Renal cortical epithelial cell (primary cell): Measurements from ENCODE around the gene THRSP. TPM values are rescaled to one million over a fixed set of nuclear protein-coding genes. Genes with fewer than 3 reads are reported as not detected.

Source experiments
- DNase-seq: peaks from one replicate; pipeline ENCODE4 v3.0.0-alpha.2; 2011; ENCODE audit warnings: low read depth
- total RNA-seq: library from RNA; depleted of rRNA; stranded (reverse); fragments of >200 nt; gene quantifications from 2 replicates; pipeline ENCODE4 v1.2.3, GENCODE V29; 2014

The THRSP gene
- total RNA-seq, 1 donor from 2014 or later, result not detected

DNA sequence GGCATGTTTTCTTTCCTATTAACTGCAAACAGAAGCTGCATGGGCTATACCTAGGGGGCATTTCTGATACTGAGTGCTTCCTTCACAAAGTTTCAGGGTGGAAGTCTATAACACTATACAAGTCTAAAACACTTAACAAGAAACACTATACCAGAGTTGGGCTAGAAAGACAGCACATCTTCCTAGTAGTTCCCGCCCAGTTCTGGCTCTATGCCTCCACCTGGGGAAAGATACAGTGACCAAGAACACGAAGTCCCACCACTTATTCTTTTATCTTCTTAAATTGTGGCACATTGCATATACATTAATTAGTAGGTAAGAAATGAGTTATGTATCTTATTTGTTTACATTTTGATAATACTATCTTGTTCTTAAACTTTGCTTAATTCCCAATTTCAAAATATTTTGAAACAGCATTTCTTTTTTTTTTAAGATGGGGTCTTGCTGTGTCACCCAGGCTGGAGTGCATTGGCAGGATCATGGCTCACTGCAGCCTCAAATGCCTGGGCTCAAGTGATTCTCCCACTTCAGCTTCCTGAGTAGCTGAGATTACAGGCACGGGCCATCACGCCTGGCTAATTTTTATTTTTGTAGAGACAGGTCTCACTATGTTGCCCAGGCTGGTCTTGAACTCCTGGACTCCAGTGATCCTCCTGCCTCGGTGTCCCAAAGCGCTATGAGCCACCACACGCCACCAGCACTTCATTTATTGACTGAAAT lies 34.2 kb downstream of the THRSP start:
- no peak for DNase-seq

DNA sequence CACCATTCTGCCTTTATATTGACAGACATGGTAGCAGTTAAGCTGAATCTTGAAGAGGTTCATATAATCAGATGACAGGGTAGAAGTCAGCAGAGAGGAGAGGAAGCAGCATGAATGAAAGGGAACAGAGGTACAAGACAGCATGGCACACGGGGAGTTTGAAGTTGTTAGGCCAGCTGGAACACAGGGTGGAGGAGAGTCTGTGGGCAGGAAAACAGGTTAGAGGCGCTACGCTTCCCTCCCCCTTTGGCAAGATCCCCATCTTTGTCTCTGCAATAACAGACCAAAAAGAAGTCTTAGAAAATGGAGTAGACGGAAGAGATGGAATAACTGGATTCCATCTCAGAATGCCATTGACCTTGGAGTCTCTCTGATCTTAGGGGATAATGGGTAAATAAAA lies 36.0 kb downstream of the THRSP start:
- no peak for DNase-seq

DNA sequence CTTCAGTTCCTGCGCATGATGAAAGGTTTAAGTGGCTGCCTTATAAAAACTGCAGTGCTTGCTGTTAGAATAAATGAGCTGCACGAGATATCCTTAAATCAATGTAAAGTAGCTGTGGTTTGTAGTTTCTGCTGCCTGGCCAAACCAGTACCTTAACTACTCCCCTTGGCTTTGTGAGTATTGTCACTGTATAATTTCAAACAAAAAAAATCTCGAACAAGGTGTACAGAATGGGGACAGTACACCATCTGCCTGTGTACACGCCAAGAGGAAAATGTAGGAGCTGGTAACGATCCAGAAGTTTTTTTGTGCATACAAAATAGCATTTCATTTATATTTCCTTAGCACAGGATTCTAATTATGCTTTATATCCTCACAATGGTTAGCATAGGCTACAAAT lies 36.6 kb downstream of the THRSP start:
- no peak for DNase-seq

DNA sequence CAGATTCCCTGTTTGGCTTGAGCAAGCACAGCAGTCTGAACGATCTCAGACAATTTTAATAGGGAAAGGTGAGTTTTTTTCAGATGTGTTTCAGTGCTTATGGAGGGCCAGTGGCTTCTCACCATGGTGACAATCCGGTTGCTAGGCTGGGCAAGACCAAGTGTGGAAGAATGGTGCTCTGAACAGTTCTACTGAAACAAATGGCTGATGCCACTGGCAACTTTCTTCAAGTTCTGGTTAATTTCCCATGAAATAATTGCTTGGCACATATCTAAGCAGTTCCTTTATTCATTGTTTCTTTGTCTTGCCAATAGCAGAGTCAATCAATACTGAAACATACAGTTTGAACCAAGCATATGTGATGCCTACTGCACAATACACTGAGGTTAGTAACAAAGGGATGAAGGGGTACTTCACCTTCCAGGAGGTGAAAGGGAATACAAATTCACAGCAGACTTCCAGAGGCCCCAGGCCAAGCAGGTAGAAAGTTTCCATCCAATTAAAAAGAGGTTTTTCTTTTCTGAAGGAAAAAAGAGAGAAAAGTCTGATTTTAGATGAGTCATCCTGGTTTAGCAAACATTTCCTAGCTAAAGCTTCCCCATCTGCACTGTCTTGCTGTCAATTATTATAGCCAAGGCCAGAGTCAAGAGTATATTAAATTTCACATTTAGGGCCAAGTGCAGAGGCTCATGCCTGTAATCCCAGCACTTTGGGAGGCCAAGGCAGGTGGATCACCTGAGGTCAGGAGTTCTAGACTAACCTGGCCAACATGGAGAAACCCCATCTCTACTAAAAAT lies 37.2 kb downstream of the THRSP start:
- DNase-seq, result peak; percentile 21

DNA sequence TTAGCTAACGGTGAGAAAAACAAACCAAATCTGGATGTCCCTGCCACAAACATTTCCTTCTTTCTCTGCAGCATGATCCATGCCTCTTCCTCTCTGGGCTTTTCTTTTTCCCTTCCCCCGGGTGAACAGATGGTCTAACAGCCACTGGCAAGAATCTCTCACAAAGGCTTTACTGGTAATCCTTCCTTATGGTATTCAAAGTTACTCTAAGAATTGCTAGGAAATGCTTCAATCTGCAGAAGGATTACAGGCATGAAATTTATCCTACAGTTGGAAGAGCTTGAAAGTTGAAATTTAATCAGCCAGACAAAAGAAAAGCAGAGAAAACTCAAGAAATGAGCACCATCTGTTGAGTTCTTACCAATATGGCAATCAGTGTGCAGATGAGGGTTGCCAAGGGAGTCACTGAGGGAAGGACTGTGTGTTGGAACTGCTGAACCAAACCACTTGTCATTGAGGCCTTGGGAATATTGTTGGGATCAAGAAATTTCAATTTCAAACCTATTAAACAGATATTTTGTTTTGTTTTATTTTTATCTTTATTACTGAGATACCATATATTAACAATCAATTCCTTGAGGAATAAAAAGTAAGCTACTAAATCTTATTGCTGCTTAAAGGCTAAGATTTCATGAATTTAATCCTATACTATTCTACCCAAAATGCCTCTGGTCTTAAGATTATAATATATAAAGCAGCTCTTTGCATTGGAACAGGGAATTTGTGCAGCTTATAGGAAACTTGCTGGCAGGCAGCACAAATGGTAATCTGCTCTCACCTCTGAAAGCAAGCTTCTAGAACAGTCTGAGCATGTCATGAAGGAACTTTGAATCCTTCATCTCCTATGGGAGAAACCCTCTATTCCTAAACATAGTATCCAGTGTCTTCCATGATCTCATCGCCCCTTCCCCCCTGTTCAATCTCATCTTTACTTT lies 45.7 kb downstream of the THRSP start:
- no peak for DNase-seq

DNA sequence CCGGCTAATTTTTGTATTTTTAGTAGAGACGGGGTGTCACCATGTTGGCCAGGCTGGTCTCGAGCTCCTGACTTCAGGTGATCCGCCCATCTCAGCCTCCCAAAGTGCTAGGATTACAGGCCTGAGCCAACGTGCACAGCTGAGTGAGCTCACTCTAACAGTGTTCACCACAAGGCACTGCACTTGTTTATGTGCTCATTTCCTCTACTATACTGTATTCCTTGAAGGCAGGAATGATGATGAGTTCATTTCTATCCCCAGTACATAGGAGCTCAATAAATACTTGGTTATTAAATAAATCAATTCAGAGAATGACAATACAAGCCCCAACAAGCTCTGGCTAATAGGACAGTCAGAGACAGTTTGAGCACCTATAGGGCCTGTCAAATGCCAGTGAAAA lies 46.7 kb downstream of the THRSP start:
- DNase-seq, result no peak

DNA sequence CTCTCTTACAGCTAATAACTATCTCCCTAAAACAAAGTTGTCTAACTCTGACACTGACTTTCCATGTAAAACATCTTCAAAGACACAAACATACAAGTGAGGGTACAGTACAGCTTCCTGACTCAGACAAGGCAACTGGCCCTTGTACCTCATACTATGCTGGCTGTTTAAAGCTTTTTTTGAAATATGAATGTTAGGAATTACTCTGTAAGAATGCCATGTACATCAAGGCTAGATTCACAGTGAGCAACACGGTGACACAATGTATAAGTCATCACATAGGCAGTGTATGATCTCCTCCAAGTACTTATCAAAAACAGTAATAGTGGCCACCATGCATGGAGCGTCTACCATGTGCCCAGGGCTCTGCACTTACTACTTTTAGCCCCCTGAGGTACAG lies 47.2 kb downstream of the THRSP start:
- DNase-seq, result no peak

DNA sequence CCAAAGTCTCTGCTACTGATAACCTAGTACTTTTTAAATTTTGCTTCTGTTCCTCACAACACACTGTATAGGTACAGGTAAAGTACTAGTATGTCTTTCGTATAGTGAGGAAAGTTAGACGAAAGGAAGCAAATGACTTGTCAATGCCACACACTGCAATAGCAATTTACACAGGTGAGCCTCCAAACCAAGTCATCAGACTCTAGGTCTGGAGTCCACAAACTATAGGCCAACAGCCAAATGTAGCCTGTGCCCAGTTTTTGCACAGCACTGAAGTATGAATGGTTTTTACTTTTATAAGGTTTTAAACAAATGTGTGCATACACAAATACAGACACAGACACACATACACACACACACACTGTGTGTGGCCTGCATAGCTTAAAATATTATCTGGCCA lies 47.6 kb downstream of the THRSP start:
- DNase-seq, result no peak

DNA sequence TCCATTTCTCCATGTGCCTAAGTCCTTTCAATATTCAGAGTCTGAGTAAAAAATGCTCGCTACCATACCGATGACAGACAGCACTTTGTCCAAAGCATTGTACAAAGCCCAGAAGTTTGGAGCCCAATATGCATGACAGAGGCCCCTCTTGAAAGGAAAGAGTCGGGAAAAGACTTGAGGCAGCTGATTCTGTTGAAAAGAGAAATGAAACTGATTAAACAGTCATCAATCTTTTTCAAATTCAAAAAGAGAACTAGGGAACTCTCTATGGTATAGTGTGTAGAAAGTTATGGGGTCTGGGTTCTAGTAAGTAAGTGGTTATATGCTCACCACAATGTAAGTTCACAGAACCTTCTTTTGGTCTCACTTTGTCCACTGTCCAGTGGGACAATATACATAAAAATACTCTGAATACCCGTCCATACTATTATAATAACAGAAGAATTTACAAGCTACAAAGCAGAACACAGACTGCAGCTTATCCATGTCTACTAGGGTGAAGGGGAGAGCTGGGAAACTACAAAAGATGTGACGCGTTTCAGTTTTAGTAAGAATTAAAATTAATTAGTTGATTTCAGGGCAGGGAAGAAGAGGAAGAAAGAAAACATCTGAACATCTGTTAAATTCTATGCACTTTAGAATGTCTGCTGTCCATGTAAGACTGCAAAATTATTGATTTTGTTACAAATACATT lies 49.1 kb downstream of the THRSP start:
- no peak for DNase-seq

Other genes with a start within 250 kb of the THRSP start
- gene RSF1, start 243.1 kb upstream of the THRSP start, total RNA-seq, result 18.1 and 74.2 TPM in 2 replicates
- 22.6 and 26.2 TPM in 2 replicates for gene AAMDC, start 242.7 kb upstream of the THRSP start, total RNA-seq
- 35.2 and 38.4 TPM in 2 replicates for gene INTS4, start 69.2 kb upstream of the THRSP start, total RNA-seq
- gene KCTD14, start 40.6 kb upstream of the THRSP start, total RNA-seq, result 10.4 and 12.0 TPM in 2 replicates
- gene NDUFC2, start 16.0 kb downstream of the THRSP start, total RNA-seq, result 80.9 and 101 TPM in 2 replicates
- 28.8 and 36.8 TPM in 2 replicates for gene ALG8, start 75.8 kb downstream of the THRSP start, total RNA-seq
- gene KCTD21, start 124.8 kb downstream of the THRSP start, total RNA-seq, result 11.8 and 12.6 TPM in 2 replicates
- 6.8 and 12.4 TPM in 2 replicates for gene USP35, start 125.1 kb downstream of the THRSP start, total RNA-seq